ENCODE data around the gene BAK1. TPM values are rescaled to one million over a fixed set of nuclear protein-coding genes. Genes with fewer than 3 reads are reported as not detected.

BAK1 gene
- polyA plus RNA-seq, 1 donor from 2014 or later: 15.4 TPM

GRCh38 chr6:33623895-33624381, 43.9 kb upstream of the BAK1 start:
- Histone ChIP-seq H3K79me2 (replicated peaks; ENCODE audit: insufficient read depth, low read length) (no peaks in the 10 kb centered on the region), H3K4me3 (ENCODE audit: low read length) (no peak overlapping the region), H3K36me3 (ENCODE audit: insufficient read depth, low read length) (no peaks in the 10 kb centered on the region), H3K27me3 (ENCODE audit: insufficient read depth, low read depth, low read length) (peaks cover 51% of the 10 kb centered on the region), H3K4me2 (ENCODE audit: low read length) (no peak overlapping the region), H4K20me1 (ENCODE audit: insufficient read depth) (no peaks in the 10 kb centered on the region), H3K27ac (ENCODE audit: low read length) (no peak overlapping the region), H2AFZ (ENCODE audit: low read depth, low read length) (no peak overlapping the region), H3F3A (ENCODE audit: insufficient read depth, low read length, poor library complexity, severe bottlenecking) (no peaks in the 10 kb centered on the region), H3K9me2 (ENCODE audit: insufficient read depth, low read length) (no peaks in the 10 kb centered on the region), H3K9me3 (ENCODE audit: low read length) (no peaks in the 10 kb centered on the region), H3K9ac (ENCODE audit: low read length) (no peak overlapping the region)
- no peak for TF ChIP-seq EP300 (conservative IDR thresholded peaks at IDR 0.05; ENCODE audit: poor library complexity, severe bottlenecking)
- no peak for TF ChIP-seq TAF1 (IDR thresholded peaks at IDR 0.05; ENCODE audit: low read depth)
- TF ChIP-seq EZH2 (IDR thresholded peaks at IDR 0.05; ENCODE audit: borderline replicate concordance, insufficient read depth, low read length, poor library complexity, severe bottlenecking): no peak
- no peak for TF ChIP-seq CTCF (IDR thresholded peaks at IDR 0.05; ENCODE audit: poor library complexity, severe bottlenecking)
- TF ChIP-seq MXI1 (conservative IDR thresholded peaks at IDR 0.05; ENCODE audit: poor library complexity, severe bottlenecking): no peak
- no peak for TF ChIP-seq REST (IDR thresholded peaks at IDR 0.05; ENCODE audit: borderline replicate concordance)
- no peak for TF ChIP-seq POLR2AphosphoS5 (IDR thresholded peaks at IDR 0.05)
- no peak for TF ChIP-seq RAD21 (conservative IDR thresholded peaks at IDR 0.05)
- TF ChIP-seq SMC3 (conservative IDR thresholded peaks at IDR 0.05; ENCODE audit: poor library complexity): no peak

GRCh38 chr6:33622456-33623431, 42.7 kb upstream of the BAK1 start:
- no peaks in the 10 kb centered on the region for H3K36me3 ChIP-seq (ENCODE audit: insufficient read depth, low read length)
- H3K9me3 ChIP-seq (ENCODE audit: low read length): no peaks in the 10 kb centered on the region
- H3K9me2 ChIP-seq (ENCODE audit: insufficient read depth, low read length): no peaks in the 10 kb centered on the region
- peaks cover 55% of the 10 kb centered on the region for H3K27me3 ChIP-seq (ENCODE audit: insufficient read depth, low read depth, low read length)
- H3K27ac ChIP-seq (ENCODE audit: low read length): no peak overlapping the region
- no peaks in the 10 kb centered on the region for H3K79me2 ChIP-seq (replicated peaks; ENCODE audit: insufficient read depth, low read length)
- H2AFZ ChIP-seq (ENCODE audit: low read depth, low read length): no peak overlapping the region
- no peak overlapping the region for H3K4me3 ChIP-seq (ENCODE audit: low read length)
- no peaks in the 10 kb centered on the region for H3F3A ChIP-seq (ENCODE audit: insufficient read depth, low read length, poor library complexity, severe bottlenecking)
- H4K20me1 ChIP-seq (ENCODE audit: insufficient read depth): no peaks in the 10 kb centered on the region
- H3K9ac ChIP-seq (ENCODE audit: low read length): no peak overlapping the region
- TF ChIP-seq POLR2AphosphoS5 (IDR thresholded peaks at IDR 0.05): no peak
- no peak for TF ChIP-seq SMC3 (conservative IDR thresholded peaks at IDR 0.05; ENCODE audit: poor library complexity)
- H3K4me2 ChIP-seq (ENCODE audit: low read length): no peak overlapping the region

All from neural cell (in vitro differentiated cells).